Vagina (tissue), 2 donors: Measurements from ENCODE around the gene UTS2R. TPM values are rescaled to one million over a fixed set of nuclear protein-coding genes. Genes with fewer than 3 reads are reported as not detected.
"Not testable (repeated sequence)": the region's sequence is repeated elsewhere in the genome, so short reads cannot be mapped to it uniquely, and the experiment has no call there.

ENCODE experiments used
- DNase-seq, 2 donors: peaks; one replicate each; pipeline ENCODE4 v3.0.0-alpha.2; 2017; ENCODE audit errors: extremely low spot score in 2 of 2
- H3K27ac ChIP-seq: fragments of 200-600 bp; sonication (generic); one replicate; pipeline ENCODE4 v1.5.1; 2019
- H3K27me3 ChIP-seq: fragments of 200-600 bp; sonication (generic); one replicate; pipeline ENCODE4 v1.5.1; 2019
- H3K36me3 ChIP-seq, 2 donors: fragments of 200-600 bp; sonication (generic); one replicate each; pipeline ENCODE4 v1.5.1; 2017 to 2019
- H3K4me1 ChIP-seq: fragments of 200-600 bp; sonication (generic); one replicate; pipeline ENCODE4 v1.5.1; 2019
- H3K4me3 ChIP-seq, 2 donors: fragments of 200-600 bp; sonication (generic); 1 replicate in 1 of 2; 2 replicates in 1 of 2; pipeline ENCODE4 v1.5.1; 2016 to 2019
- H3K9me3 ChIP-seq: fragments of 200-600 bp; sonication (generic); one replicate; pipeline ENCODE4 v1.5.1; 2019
- CTCF ChIP-seq, 3 experiments: fragments of 450-650 bp in 2 of 3; fragments of 200-600 bp in 1 of 3; sonication (generic) in 1 of 3; IDR thresholded peaks; one replicate each; pipeline ENCODE4 v1.5.1; 2017 to 2019; ENCODE audit warnings: antibody characterized with exemption in 3 of 3, mild to moderate bottlenecking in 2 of 3, moderate library complexity in 2 of 3
- POLR2A ChIP-seq, 2 donors: fragments of 450-650 bp; IDR thresholded peaks; one replicate each; pipeline ENCODE4 v1.6.1; 2017; ENCODE audit warnings: antibody characterized with exemption in 2 of 2, mild to moderate bottlenecking in 2 of 2, moderate library complexity in 2 of 2
- POLR2AphosphoS5 ChIP-seq, 2 donors: sonication (generic); formaldehyde crosslinking; IDR thresholded peaks; one replicate each; pipeline ENCODE4 v1.9.0; 2017; ENCODE audit warnings: antibody characterized with exemption in 2 of 2, mild to moderate bottlenecking in 2 of 2, low read depth in 1 of 2; ENCODE audit not compliant: insufficient read depth in 1 of 2
- intact Hi-C: fragments of 100-400 bp; cut with DNase I; formaldehyde crosslinking; loops from one replicate; pipeline ENCODE4 v1.15.1; 2023
- total RNA-seq: library from RNA; depleted of rRNA; stranded (reverse); fragments of >200 nt; gene quantifications from one replicate; pipeline ENCODE4 v1.2.3, GENCODE V29; 2016

UTS2R gene
- total RNA-seq, 1 donor from 2014 or later, result not detected

GRCh38 chr17:82408288-82408937 lies 36.8 kb downstream of the UTS2R start:
- H3K4me3 ChIP-seq, result no peak overlapping the region
- no peak overlapping the region for H3K27ac ChIP-seq
- no peak for DNase-seq
- H3K36me3 ChIP-seq, result peaks cover 0 to 15% of the 10 kb centered on the region in 2 donors
- H3K4me1 ChIP-seq, result no peaks in the 10 kb centered on the region
- no peaks in the 10 kb centered on the region for H3K27me3 ChIP-seq
- H3K9me3 ChIP-seq, result no peaks in the 10 kb centered on the region
- no peak for TF ChIP-seq POLR2A (IDR thresholded peaks at IDR 0.05)
- TF ChIP-seq POLR2AphosphoS5 (IDR thresholded peaks at IDR 0.05; ENCODE audit: insufficient read depth in 1 of 2, low read depth in 1 of 2), result no peak
- TF ChIP-seq CTCF (IDR thresholded peaks at IDR 0.05), result no peak
- intact Hi-C loops, result no loop called here

GRCh38 chr17:82408938-82409318 lies 37.4 kb downstream of the UTS2R start:
- Histone ChIP-seq H3K36me3 (peaks cover 0 to 10% of the 10 kb centered on the region in 2 donors), H3K9me3 (no peaks in the 10 kb centered on the region)

DNA sequence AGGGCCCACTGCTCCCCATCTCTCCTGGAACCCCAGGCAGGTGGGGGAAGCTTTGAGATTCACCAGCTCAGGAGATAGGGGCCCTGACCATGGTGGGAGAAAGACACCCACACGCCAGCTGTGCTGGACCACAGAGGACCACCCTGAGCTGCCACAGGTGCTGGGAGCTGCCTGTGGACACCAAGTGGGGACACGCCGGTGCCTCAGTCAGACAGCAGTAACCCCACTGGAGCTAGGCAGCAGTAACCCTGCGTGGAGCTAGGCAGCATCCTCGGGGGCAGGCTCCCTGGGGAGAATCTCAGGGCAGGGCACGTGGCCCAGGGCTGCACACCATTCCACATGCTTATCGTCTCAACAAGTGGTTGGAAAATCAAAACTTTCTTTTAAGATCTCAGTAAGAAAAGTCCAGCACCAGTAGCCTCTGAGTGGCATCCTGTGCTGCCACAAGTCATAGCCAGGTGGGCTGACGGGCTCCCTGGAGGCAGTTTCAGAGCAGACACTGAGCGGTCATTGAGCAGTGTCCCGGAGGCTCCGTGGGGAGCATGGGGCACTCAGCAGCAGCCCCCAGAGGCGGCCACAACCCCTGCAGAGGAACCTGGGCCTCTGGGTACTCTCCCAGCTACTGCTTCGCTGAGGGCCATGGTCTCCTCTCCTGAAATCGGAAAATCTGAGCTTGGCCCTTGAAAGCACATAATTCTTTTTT lies 38.6 kb downstream of the UTS2R start:
- Histone ChIP-seq H3K27ac (no peak overlapping the region), H3K36me3 (peaks cover 0 to 4% of the 10 kb centered on the region in 2 donors), H3K9me3 (no peaks in the 10 kb centered on the region), H3K4me3 (no peak overlapping the region), H3K27me3 (no peaks in the 10 kb centered on the region), H3K4me1 (peaks cover 7% of the 10 kb centered on the region)
- intact Hi-C loops, result loop anchor here (5.0 kb wide), 1 partner anchor 58 kb away; no protein-coding TSS in a partner anchor
- no peak for TF ChIP-seq CTCF (IDR thresholded peaks at IDR 0.05)
- TF ChIP-seq POLR2A (IDR thresholded peaks at IDR 0.05), result no peak
- TF ChIP-seq POLR2AphosphoS5 (IDR thresholded peaks at IDR 0.05; ENCODE audit: insufficient read depth in 1 of 2, low read depth in 1 of 2), result no peak
- DNase-seq, result no peak

More at GRCh38 chr17:82408938-82409318, 37.4 kb downstream of the UTS2R start:
- TF ChIP-seq CTCF (IDR thresholded peaks at IDR 0.05) (no peak), POLR2A (IDR thresholded peaks at IDR 0.05) (no peak), POLR2AphosphoS5 (IDR thresholded peaks at IDR 0.05; ENCODE audit: insufficient read depth in 1 of 2, low read depth in 1 of 2) (no peak)
- no peak overlapping the region for H3K4me3 ChIP-seq
- DNase-seq, result no peak
- no peaks in the 10 kb centered on the region for H3K27me3 ChIP-seq
- H3K4me1 ChIP-seq, result no peaks in the 10 kb centered on the region
- intact Hi-C loops, result no loop called here
- no peak overlapping the region for H3K27ac ChIP-seq

GRCh38 chr17:82411396-82412053 lies 40.0 kb downstream of the UTS2R start:
- no peak overlapping the region for H3K27ac ChIP-seq
- no peak for DNase-seq
- intact Hi-C loops, result loop anchor here (5.0 kb wide), 1 partner anchor 59 kb away; no protein-coding TSS in a partner anchor
- H3K36me3 ChIP-seq, result peaks cover 0 to 4% of the 10 kb centered on the region in 2 donors
- H3K27me3 ChIP-seq, result no peaks in the 10 kb centered on the region
- H3K4me3 ChIP-seq, result no peak overlapping the region
- no peak for TF ChIP-seq POLR2A (IDR thresholded peaks at IDR 0.05)
- TF ChIP-seq CTCF (IDR thresholded peaks at IDR 0.05), result no peak
- TF ChIP-seq POLR2AphosphoS5 (IDR thresholded peaks at IDR 0.05; ENCODE audit: insufficient read depth in 1 of 2, low read depth in 1 of 2), result no peak
- H3K4me1 ChIP-seq, result peaks cover 7% of the 10 kb centered on the region
- H3K9me3 ChIP-seq, result no peaks in the 10 kb centered on the region

DNA sequence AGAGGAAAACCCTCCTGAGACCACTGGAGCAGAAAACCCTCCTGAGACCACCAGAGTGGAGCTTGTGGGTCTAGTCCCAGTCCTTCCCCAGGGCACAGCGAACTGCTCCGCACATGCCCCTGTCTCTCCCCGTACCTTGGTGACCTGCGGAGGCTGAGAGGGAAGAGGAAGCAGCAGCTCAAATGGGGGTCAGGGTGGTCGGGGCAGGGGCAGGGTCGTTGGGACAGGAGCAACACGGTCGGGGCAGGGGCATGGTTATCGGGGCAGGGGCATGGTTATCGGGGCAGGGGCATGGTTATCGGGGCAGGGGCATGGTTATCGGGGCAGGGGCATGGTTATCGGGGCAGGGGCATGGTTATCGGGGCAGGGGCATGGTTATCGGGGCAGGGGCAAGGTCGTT lies 40.5 kb downstream of the UTS2R start:
- not testable (repeated sequence) for H3K27me3 ChIP-seq, H3K27ac ChIP-seq, H3K4me1 ChIP-seq, DNase-seq, H3K4me3 ChIP-seq, H3K36me3 ChIP-seq, H3K9me3 ChIP-seq
- intact Hi-C loops, result loop anchor here (5.0 kb wide), 1 partner anchor 60 kb away; no protein-coding TSS in a partner anchor
